ENCODE results near the gene HMGXB3. TPM values are rescaled to one million over a fixed set of nuclear protein-coding genes. Genes with fewer than 3 reads are reported as not detected.

The HMGXB3 gene
- total and polyA plus RNA-seq, 5 experiments from 2014 or later: 4.6 to 36.5 (median 13.1) TPM

GRCh38 chr5:150007050-150007449, 6.5 kb downstream of the HMGXB3 start:
- Mint-ChIP-seq H3K27me3 (no peaks in the 10 kb centered on the region), H3K27ac (no peak overlapping the region), H3K36me3 (peaks cover 2 to 82% (median 15%) of the 10 kb centered on the region in 3 donors), H3K4me1 (peaks cover 10 to 43% (median 28%) of the 10 kb centered on the region in 4 donors), H3K4me3 (no peak overlapping the region), H3K9me3 (no peaks in the 10 kb centered on the region)
- ATAC-seq (no peak), DNase-seq (no peak)
- POLR2A ChIA-PET: no interaction called here

GRCh38 chr5:150009671-150010387, 9.3 kb downstream of the HMGXB3 start:
- Mint-ChIP-seq H3K4me1 (peaks cover 3 to 24% (median 14%) of the 10 kb centered on the region in 4 donors), H3K9me3 (no peaks in the 10 kb centered on the region), H3K4me3 (no peak overlapping the region), H3K27ac (peak overlapping the region in 1 of 10 donors; percentile 20), H3K36me3 (peaks cover 16 to 94% (median 36%) of the 10 kb centered on the region in 3 donors), H3K27me3 (no peaks in the 10 kb centered on the region)
- POLR2A ChIA-PET: interaction anchor here (0.9 kb wide), 1 partner anchor 10 kb away, joined by 3 read pairs; the partner anchor contains the start of gene TIGD6
- DNase-seq: no peak
- no peak for ATAC-seq

- Mint-ChIP-seq H3K36me3 (peaks cover 27 to 96% (median 54%) of the 10 kb centered on the region in 3 donors), H3K9me3 (peaks cover 0 to 12% (median 0%) of the 10 kb centered on the region in 9 donors), H3K27me3 (no peaks in the 10 kb centered on the region), H3K4me3 (no peak overlapping the region), H3K27ac (no peak overlapping the region), H3K4me1 (peaks cover 2 to 8% (median 5%) of the 10 kb centered on the region in 4 donors)
- DNase-seq: no peak
- no peak for ATAC-seq
- POLR2A ChIA-PET: no interaction called here
Observed at GRCh38 chr5:150013931-150014330, 13.4 kb downstream of the HMGXB3 start.

- H3K36me3 Mint-ChIP-seq: peaks cover 32 to 98% (median 58%) of the 10 kb centered on the region in 3 donors
- H3K4me1 Mint-ChIP-seq: peaks cover 2 to 8% (median 5%) of the 10 kb centered on the region in 4 donors
- DNase-seq (no peak), ATAC-seq (no peak)
- POLR2A ChIA-PET: no interaction called here
- peaks cover 0 to 12% (median 0%) of the 10 kb centered on the region in 9 donors for H3K9me3 Mint-ChIP-seq
- H3K27ac Mint-ChIP-seq: peak overlapping the region in 2 of 10 donors; percentile 25 to 44
- H3K4me3 Mint-ChIP-seq: no peak overlapping the region
- no peaks in the 10 kb centered on the region for H3K27me3 Mint-ChIP-seq
Observed at GRCh38 chr5:150014456-150014855, 13.9 kb downstream of the HMGXB3 start.

- no peaks in the 10 kb centered on the region for H3K27me3 Mint-ChIP-seq
- ATAC-seq: no peak
Observed at GRCh38 chr5:150015415-150015814, 14.9 kb downstream of the HMGXB3 start.

GRCh38 chr5:150016537-150016936, 16.0 kb downstream of the HMGXB3 start:
- Mint-ChIP-seq H3K27ac (no peak overlapping the region), H3K4me1 (peaks cover 0 to 8% (median 4%) of the 10 kb centered on the region in 4 donors), H3K9me3 (peaks cover 0 to 12% (median 0%) of the 10 kb centered on the region in 9 donors), H3K4me3 (no peak overlapping the region), H3K27me3 (no peaks in the 10 kb centered on the region), H3K36me3 (peaks cover 32 to 98% (median 59%) of the 10 kb centered on the region in 3 donors)
- DNase-seq (no peak), ATAC-seq (no peak)
- POLR2A ChIA-PET: interaction anchor here (0.6 to 0.8 kb wide), 3 partner anchors 11 to 319 kb away, joined by 3 to 6 read pairs (median 6); no protein-coding TSS in a partner anchor

More at GRCh38 chr5:150015415-150015814, 14.9 kb downstream of the HMGXB3 start:
- POLR2A ChIA-PET: no interaction called here
- DNase-seq: no peak
- Mint-ChIP-seq H3K4me1 (peaks cover 0 to 9% (median 6%) of the 10 kb centered on the region in 4 donors), H3K36me3 (peaks cover 32 to 98% (median 58%) of the 10 kb centered on the region in 3 donors), H3K9me3 (peaks cover 0 to 12% (median 0%) of the 10 kb centered on the region in 9 donors), H3K27ac (no peak overlapping the region), H3K4me3 (no peak overlapping the region)

- POLR2A ChIA-PET: no interaction called here
- DNase-seq (no peak), ATAC-seq (no peak)
- Mint-ChIP-seq H3K36me3 (peaks cover 26 to 98% (median 55%) of the 10 kb centered on the region in 3 donors), H3K4me1 (peaks cover 0 to 6% (median 3%) of the 10 kb centered on the region in 4 donors), H3K27ac (no peak overlapping the region), H3K4me3 (no peak overlapping the region), H3K27me3 (no peaks in the 10 kb centered on the region), H3K9me3 (peaks cover 0 to 12% (median 0%) of the 10 kb centered on the region in 9 donors)
Observed at GRCh38 chr5:150017226-150018005, 16.9 kb downstream of the HMGXB3 start.

GRCh38 chr5:150020249-150020648, 19.7 kb downstream of the HMGXB3 start:
- POLR2A ChIA-PET: no interaction called here
- no peak for ATAC-seq
- H3K36me3 Mint-ChIP-seq: peaks cover 15 to 94% (median 35%) of the 10 kb centered on the region in 3 donors

GRCh38 chr5:150021491-150022157, 21.1 kb downstream of the HMGXB3 start:
- ATAC-seq: no peak
- Mint-ChIP-seq H3K27me3 (no peaks in the 10 kb centered on the region), H3K9me3 (peaks cover 0 to under 1% (median 0%) of the 10 kb centered on the region in 9 donors), H3K4me3 (no peak overlapping the region), H3K36me3 (peaks cover 6 to 94% (median 28%) of the 10 kb centered on the region in 3 donors), H3K4me1 (peaks cover 0 to 6% (median 2%) of the 10 kb centered on the region in 4 donors), H3K27ac (peak overlapping the region in 4 of 10 donors; percentile 51 to 62 (median 54))
- POLR2A ChIA-PET: no interaction called here
- DNase-seq: no peak

More at GRCh38 chr5:150020249-150020648, 19.7 kb downstream of the HMGXB3 start:
- no peak overlapping the region for H3K4me3 Mint-ChIP-seq
- peaks cover 0 to 12% (median 0%) of the 10 kb centered on the region in 9 donors for H3K9me3 Mint-ChIP-seq
- H3K27ac Mint-ChIP-seq: peak overlapping the region in 2 of 10 donors; percentile 31 to 37
- no peaks in the 10 kb centered on the region for H3K27me3 Mint-ChIP-seq
- H3K4me1 Mint-ChIP-seq: peaks cover 0 to 6% (median 2%) of the 10 kb centered on the region in 4 donors
- DNase-seq: no peak

- Mint-ChIP-seq H3K4me3 (no peak overlapping the region), H3K36me3 (peaks cover 6 to 93% (median 31%) of the 10 kb centered on the region in 3 donors), H3K9me3 (no peaks in the 10 kb centered on the region), H3K27me3 (no peaks in the 10 kb centered on the region), H3K4me1 (peaks cover 0 to 6% (median 2%) of the 10 kb centered on the region in 4 donors), H3K27ac (peak overlapping the region in 5 of 10 donors; percentile 27 to 61 (median 51))
- DNase-seq (no peak), ATAC-seq (no peak)
- POLR2A ChIA-PET: no interaction called here
Observed at GRCh38 chr5:150022158-150022531, 21.6 kb downstream of the HMGXB3 start.

GRCh38 chr5:150022681-150023080, 22.1 kb downstream of the HMGXB3 start:
- POLR2A ChIA-PET: no interaction called here
- peak overlapping the region in 1 of 10 donors; percentile 51 for H3K27ac Mint-ChIP-seq
- H3K36me3 Mint-ChIP-seq: peaks cover 6 to 93% (median 31%) of the 10 kb centered on the region in 3 donors
- no peaks in the 10 kb centered on the region for H3K9me3 Mint-ChIP-seq
- H3K4me1 Mint-ChIP-seq: peaks cover 0 to 6% (median 2%) of the 10 kb centered on the region in 4 donors
- DNase-seq: no peak
- no peak overlapping the region for H3K4me3 Mint-ChIP-seq
- no peak for ATAC-seq
- no peaks in the 10 kb centered on the region for H3K27me3 Mint-ChIP-seq

GRCh38 chr5:150023136-150023535, 22.6 kb downstream of the HMGXB3 start:
- Mint-ChIP-seq H3K36me3 (peaks cover 6 to 94% (median 33%) of the 10 kb centered on the region in 3 donors), H3K27me3 (no peaks in the 10 kb centered on the region), H3K4me3 (no peak overlapping the region), H3K9me3 (no peaks in the 10 kb centered on the region), H3K27ac (no peak overlapping the region), H3K4me1 (peaks cover 0 to 7% (median 2%) of the 10 kb centered on the region in 4 donors)
- DNase-seq (no peak), ATAC-seq (no peak)
- POLR2A ChIA-PET: no interaction called here

All from naive thymus-derived CD8-positive, alpha-beta T cell (primary cell).